ENCODE data around the gene S100Z.

The S100Z gene

DNA sequence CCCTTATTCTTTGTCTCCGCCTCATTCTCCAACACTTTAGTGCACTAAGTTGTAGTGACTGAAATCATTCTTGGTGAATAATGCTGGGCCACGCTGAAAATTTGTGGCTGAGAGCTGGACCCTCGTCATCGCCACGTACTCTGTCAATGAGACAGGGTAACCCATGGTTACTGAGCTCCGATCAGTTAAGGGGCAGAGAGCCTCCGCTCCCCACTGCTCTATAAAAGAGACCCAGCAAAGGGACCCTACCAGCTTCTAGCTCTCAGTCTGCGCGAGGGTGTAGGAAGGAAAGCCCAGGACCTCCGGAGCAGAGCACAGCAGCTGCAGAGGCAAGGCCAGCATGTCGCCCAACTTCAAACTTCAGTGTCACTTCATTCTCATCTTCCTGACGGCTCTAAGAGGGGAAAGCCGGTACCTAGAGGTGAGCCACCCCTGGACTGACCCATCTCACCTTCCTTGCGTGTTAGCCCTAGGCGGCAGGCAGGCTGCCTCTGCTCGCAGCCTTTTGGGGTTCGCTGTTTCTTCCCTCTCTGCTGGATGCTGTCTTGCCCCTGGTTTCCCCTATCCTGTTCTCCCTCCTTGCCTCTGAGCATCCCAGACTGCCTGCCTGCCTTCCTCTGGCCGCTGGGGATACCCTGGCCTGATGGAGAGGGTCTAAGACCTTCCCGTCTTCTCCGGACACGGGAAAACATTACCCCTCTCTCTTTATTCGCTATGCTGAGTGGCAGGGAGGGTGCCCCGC lies 103.2 kb downstream of the S100Z start, which contains the start of gene CRHBP:
Gene CRHBP (plus strand): TSS at position 251 of the 742 bp plus-strand sequence. CDS start 90 bp downstream, at position 341.
- no peak for DNase-seq (ENCODE audit: low read depth)

GRCh38 chr5:76953551-76954382 lies 104.0 kb downstream of the S100Z start:
- no peak for DNase-seq (ENCODE audit: low read depth)

DNA sequence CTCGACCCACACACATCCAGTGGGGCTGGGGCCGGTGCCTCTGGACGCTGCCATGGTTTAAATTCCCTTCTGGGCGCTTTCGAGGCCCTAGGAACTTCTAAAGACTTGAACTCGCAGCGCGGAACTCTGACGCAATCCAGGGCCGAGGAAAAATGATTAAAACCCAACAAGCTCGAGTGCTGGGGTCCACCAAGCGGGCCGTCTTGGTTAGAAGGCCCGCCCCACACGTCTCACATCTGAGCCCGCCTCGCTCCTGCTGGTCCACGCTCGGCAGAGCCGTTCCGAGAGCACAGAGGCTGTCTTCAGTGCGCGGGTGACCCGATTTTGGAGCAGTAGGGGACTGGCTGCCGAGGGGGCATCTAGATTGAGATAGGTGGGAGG lies 104.6 kb downstream of the S100Z start:
- no peak for DNase-seq (ENCODE audit: low read depth)

- no peak for DNase-seq (ENCODE audit: low read depth)
Observed at GRCh38 chr5:76956033-76956432, 106.2 kb downstream of the S100Z start.

DNA sequence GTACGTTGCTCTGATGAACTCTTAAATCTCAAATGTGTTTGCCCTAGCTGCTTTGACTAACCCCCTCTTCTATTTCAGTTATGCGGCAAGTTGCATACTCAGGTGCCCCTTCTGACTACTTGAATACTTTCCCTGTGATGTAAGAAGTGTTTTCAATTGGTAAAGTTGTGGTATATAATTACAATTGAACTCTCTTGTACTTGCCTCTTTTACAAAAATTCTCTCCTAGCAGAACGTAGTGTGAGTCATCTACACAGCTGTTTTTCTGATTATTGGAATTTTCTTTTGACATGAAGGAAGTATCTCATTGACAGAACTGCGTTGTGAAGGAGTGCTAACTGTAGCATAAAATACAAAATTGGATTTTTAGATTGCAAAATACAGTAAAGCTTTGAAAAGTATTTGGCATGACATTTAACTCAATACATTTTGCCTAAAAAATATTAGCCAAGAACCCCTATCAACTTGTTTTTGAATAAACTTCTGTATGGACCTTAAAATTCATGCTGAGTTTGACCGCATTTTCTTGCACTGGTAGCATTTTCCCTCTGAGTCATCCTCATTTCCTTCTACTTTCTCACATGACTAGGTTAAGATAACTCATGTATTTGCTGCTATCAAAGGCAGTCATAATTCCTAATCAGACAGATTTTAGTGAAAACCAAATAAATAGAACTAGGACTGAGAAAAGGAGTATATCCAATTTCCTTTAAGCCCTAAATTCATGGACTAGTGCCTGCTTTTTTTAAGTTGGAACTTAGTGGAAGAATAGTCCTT lies 109.4 kb downstream of the S100Z start:
- DNase-seq (ENCODE audit: low read depth), result peak; percentile 10

GRCh38 chr5:76960004-76960625 lies 110.3 kb downstream of the S100Z start:
- DNase-seq (ENCODE audit: low read depth), result no peak

DNA sequence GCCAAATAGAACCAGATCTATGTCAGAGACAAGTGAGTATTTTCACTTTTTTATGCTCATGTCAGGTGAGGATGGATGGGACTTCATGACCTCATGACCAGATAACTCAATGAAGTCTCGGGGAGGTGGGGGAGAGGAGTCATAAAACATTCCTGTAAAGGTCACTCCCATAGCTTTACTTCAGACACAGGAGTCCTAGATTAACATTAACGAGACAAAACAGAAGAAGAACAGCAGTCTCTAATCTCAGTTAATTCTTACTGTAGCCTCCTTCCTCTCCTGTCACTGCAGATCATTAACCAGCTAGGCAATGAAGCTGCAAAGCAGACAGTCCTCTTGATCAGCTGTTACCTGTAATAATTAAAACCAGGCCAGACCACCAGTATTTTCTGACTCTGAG lies 114.2 kb downstream of the S100Z start:
- no peak for DNase-seq (ENCODE audit: low read depth)

Measured in fibroblast of the conjunctiva (primary cell).